HFF-Myc (cell line): ENCODE measurements around the gene DHRS13.
A peak's percentile ranks its signal among the peaks of the same experiment; 100 is the strongest.

Experiments used
- DNase-seq: peaks from one replicate; pipeline ENCODE4 v3.0.0-alpha.2; 2011; ENCODE audit warnings: low read depth; ENCODE audit errors: extremely low read depth
- H3K4me3 ChIP-seq: replicated peaks from 2 replicates; pipeline ENCODE4 v1.5.1; 2011; ENCODE audit warnings: low read depth, mild to moderate bottlenecking, control low read depth, low read length
- CTCF ChIP-seq: IDR thresholded peaks from 2 replicates; pipeline ENCODE4 v1.5.1; 2012; ENCODE audit warnings: mild to moderate bottlenecking, low read depth, low read length, control low read depth; ENCODE audit errors: missing control alignments

The DHRS13 gene

DNA sequence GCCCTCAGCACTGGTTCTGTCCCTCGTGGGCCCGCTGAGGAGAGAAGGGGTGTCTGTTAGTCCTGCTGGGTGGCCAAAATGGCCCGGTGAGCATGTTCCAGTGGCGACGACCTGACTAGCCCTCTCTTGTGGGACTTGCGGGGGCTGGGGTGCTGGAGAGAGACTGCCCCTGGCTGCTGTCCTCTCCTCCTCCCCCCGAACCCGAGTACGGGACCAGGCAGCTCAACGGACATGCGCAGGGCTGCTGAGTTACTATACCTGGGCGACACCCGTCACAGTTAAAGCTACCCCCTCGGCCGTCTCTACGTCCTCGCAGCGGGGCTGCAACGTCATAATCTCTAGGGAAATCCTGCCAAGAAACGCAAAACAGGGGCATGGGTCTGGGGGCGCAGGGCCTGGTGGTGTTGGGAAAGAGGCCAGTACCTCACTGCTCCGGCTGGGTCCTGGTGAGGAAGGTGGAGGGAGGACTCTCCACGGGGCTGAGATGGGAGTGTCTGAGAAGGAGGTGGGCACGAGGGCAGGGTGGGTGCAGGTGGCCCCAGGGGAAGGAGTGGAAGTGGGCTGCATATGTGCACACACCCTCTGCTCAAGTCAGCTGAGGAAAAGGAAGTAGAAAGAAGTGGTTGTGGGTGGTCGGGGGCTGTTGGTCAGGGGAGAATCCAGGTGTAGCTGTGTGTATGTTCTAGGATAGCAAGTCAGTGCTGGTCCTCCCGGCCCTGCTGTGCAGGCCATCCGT is 18.7 kb downstream of the DHRS13 start:
- DNase-seq, result no peak
- TF ChIP-seq CTCF, result no peak
- no peak overlapping the region for H3K4me3 ChIP-seq

- H3K4me3 ChIP-seq, result no peak overlapping the region
- TF ChIP-seq CTCF, result no peak
Measured at GRCh38 chr17:28882154-28882895, 20.6 kb downstream of the DHRS13 start.

GRCh38 chr17:28881533-28882056 is 21.3 kb downstream of the DHRS13 start:
- H3K4me3 ChIP-seq, result no peak overlapping the region
- no peak for TF ChIP-seq CTCF
- DNase-seq, result no peak

More at GRCh38 chr17:28882154-28882895, 20.6 kb downstream of the DHRS13 start:
- DNase-seq, result no peak

GRCh38 chr17:28880572-28880945 is 22.3 kb downstream of the DHRS13 start:
- TF ChIP-seq CTCF, result no peak
- no peak overlapping the region for H3K4me3 ChIP-seq
- DNase-seq, result no peak

DNA sequence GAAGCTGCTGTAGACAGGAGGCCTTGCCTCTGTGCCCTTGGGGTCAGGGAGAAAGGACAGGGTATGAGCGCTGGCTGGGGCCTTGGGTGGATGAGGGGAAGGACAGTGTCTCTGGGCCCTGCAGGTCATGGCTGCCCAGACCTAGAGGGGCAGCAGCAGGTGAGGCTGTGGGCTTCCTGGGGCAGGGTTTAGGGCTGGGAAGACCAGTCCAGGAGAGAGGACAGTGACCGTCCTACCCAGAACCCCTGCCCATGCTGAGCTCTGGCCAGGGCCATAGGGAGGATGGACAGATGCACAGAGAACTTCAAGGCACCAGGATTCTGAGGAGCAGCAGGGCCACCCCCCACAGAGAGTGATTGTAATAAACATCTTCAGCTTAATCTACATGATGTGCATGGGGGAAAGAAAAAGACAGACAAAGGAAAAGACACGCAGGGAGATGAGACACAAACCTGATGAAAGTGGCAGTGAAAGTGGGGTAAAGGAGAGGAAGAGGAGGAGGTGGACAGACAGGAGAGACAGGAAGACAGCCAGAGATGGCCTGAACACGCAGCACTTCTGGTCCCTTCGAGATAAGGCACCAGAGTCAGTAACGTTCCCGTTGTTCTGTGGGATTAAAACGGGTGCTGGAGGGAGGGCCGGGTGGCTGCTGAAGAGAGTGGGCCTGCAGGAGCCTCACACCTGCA is 22.9 kb downstream of the DHRS13 start:
- H3K4me3 ChIP-seq, result no peak overlapping the region
- no peak for TF ChIP-seq CTCF
- DNase-seq, result no peak

DNA sequence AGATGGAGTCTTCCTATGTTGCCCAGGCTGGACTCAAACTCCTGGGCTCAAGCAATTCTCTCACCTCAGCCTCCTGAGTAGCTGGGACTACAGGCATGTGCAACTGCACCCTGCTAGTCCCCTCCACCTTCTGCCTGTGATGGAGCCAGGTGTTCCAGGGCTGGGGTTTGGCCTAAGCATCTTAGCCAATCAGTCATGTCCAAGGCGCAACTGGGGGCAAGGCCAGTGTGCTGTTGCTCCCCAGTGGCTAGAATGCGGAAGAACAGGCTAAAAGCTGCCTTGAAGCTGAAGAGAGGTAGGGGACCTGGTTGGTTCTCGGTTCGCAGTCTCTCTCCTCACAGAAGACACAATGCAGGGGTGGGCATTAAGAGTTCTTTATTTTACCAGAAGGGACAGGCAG is 23.9 kb downstream of the DHRS13 start:
- peak; percentile 49 for TF ChIP-seq CTCF
- no peak overlapping the region for H3K4me3 ChIP-seq
- DNase-seq, result no peak
